ENCODE data around the gene SEM1.
"Not testable (repeated sequence)": the region's sequence is repeated elsewhere in the genome, so short reads cannot be mapped to it uniquely, and the experiment has no call there.

Gene SEM1

GRCh38 chr7:96664793-96665192, 44.9 kb downstream of the SEM1 start:
- DNase-seq (ENCODE audit: low read depth in 2 of 3, low spot score in 1 of 3): no peak

GRCh38 chr7:96663871-96664445, 45.7 kb downstream of the SEM1 start:
- DNase-seq (ENCODE audit: low read depth in 2 of 3, low spot score in 1 of 3): no peak

DNA sequence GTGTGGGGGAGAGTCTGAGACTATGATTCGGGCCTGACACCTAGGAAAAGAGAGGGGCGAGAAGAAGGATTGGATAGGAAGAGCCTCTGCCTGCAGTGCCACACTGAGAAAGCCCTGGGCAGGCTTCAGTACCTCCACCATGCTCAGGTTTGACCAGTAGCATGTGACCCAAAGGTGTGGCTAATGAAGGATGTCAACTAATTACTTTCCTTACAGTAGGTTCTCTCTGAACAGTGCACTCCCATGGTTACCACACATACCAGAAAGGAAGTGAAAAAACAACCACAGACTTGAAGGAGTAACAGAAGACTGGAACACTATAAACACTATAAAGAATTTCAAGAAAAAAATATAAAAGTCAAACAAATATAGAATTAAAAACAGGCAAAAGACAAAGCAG, 46.2 kb downstream of the SEM1 start:
- no peak for DNase-seq (ENCODE audit: low read depth in 2 of 3, low spot score in 1 of 3)

- DNase-seq (ENCODE audit: low read depth in 2 of 3, low spot score in 1 of 3): not testable (repeated sequence)
Observed at GRCh38 chr7:96662151-96662550, 47.5 kb downstream of the SEM1 start.

- no peak for DNase-seq (ENCODE audit: low read depth in 2 of 3, low spot score in 1 of 3)
Observed at GRCh38 chr7:96658022-96658412, 51.6 kb downstream of the SEM1 start.

DNA sequence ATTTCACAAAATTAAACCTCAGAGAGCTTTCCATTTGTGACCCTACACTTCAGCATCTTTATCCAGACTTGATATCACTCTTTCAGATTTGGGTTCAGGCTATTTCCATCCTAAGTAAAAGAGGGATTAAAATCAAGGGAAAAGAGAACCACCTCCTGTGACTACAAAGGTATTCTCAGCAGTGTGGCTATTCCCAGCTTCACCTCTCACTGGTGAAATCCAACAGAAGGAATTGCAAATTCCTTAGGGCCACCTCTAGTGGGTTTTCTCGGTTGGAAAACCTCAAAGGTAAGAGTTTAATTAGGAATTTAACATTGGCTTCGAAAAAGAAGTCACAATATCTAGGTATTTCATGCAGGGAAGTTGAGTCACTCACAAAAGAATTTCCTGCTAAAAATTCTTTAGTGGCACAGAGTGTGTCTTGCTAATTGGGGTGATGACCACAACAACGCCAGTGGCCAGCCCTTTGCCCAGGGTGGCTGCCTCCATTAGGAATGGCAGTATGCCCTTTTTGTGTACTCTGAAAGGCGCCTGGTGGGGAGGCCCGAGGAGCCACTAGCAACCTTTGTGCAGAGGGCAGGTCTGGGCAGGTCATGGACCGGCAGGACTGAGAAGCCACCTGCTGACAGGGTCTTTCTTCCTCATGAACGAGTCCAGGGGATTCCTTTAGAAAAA, 52.2 kb downstream of the SEM1 start:
- DNase-seq (ENCODE audit: low read depth in 2 of 3, low spot score in 1 of 3): no peak

GRCh38 chr7:96655956-96656355, 53.7 kb downstream of the SEM1 start:
- no peak for DNase-seq (ENCODE audit: low read depth in 2 of 3, low spot score in 1 of 3)

DNA sequence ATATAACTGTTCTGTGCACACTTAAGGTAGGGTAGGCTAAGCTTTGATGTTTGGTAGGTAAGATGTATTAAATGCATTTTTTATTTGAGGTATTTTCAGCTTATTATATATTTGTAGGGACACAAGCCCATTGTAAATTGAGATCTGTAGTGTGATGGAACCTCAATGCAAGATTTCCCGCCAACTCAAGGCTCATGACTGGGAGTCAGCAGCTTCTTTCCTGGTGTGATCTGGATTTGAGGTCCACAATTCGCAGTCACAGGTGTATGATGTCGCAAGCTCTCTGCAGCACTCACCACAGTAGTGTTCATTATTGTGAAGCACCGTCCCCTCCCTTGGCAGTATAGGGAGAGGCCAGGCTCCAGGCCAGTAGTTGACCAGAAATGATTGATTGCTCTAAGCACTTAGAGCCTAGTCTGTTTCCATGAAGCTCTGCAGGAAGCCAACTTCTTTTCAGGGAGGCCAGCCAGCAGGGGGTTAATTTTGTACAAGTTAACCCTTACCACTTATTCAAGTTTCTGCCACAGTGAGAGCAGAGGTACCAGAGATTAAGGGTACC, 54.9 kb downstream of the SEM1 start:
- no peak for DNase-seq (ENCODE audit: low read depth in 2 of 3, low spot score in 1 of 3)

- no peak for DNase-seq (ENCODE audit: low read depth in 2 of 3, low spot score in 1 of 3)
Observed at GRCh38 chr7:96649981-96650380, 59.7 kb downstream of the SEM1 start.

DNA sequence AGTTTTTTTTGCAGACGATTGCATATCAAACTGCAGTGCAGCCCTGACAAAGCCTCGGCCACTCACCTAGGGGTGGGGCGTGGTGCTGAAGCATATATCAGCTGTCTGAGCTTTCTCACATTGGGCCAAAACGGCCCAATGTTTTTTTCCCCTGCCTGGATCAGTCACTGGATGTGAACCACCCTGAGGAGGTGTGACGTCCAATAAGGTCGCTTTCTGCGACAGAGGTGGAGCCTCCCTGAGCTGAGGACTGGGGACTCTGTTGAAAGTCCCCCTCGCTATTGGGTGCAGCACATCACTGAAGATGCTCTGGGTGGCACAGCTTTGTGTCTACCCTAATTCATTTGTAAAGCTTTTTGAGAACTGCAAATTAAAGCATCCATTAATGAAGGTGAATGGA, 60.9 kb downstream of the SEM1 start:
- no peak for DNase-seq (ENCODE audit: low read depth in 2 of 3, low spot score in 1 of 3)

DNA sequence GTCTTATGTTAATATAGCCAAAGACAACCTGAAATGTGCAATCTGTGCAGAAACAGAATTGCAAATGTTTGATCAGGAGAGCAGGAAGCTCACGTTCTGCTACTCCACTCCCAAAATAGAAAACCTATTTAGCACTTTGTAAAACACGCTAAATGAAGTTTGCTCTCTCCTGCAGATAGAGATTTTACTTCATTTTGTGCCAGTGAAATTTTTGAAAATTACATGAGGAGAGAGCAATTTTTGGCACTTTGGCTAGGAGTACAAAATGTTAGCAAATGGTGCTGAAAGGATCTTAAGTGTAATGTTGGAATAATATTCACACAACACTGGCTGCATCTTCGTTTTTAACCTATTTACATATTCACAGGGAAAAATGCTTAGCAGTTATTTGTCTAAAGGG, 61.9 kb downstream of the SEM1 start:
- DNase-seq (ENCODE audit: low read depth in 2 of 3, low spot score in 1 of 3): no peak

DNA sequence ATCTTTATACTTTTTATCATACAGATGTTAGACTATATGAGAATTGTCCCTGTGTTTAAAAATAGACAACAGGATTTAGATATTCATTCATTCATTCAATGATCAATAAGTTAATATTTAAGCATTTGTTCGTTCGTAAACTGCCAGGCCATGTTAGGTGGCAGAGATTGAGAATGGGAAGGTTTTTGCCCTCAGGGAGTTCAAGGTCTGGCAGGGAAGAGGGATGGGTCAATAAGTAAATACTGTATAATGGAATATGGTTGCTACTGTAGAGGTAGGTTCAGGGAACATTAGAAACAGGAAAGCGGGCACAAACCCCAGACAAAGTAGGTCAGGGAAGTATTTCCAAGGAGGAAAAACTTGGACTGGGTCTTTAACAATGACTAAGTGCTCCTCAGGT, 64.6 kb downstream of the SEM1 start:
- no peak for DNase-seq (ENCODE audit: low read depth in 2 of 3, low spot score in 1 of 3)

GRCh38 chr7:96643436-96643835, 66.2 kb downstream of the SEM1 start:
- not testable (repeated sequence) for DNase-seq (ENCODE audit: low read depth in 2 of 3, low spot score in 1 of 3)

GRCh38 chr7:96640054-96640453, 69.6 kb downstream of the SEM1 start:
- DNase-seq (ENCODE audit: low read depth in 2 of 3, low spot score in 1 of 3): no peak

Data from stimulated activated CD4-positive, alpha-beta T cell treated with anti-CD3 and anti-CD28 coated beads, Interleukin-12 subunit alpha, Interleukin-12 subunit beta, amount 100 ng/mL, for 48 hours (primary cell).